Left lung (tissue), 10 donors: ENCODE data around the gene CAMK2G. TPM values are rescaled to one million over a fixed set of nuclear protein-coding genes. Genes with fewer than 3 reads are reported as not detected.

Experiments used
- ATAC-seq: fragments of 200-7000 bp; cut with Tn5 transposase; one replicate; pipeline ENCODE4 v1.9.1; 2020; ENCODE audit warnings: moderate library complexity
- DNase-seq, 4 donors: peaks; one replicate each; pipeline ENCODE4 v3.0.0-alpha.2; 2013 to 2020
- H3K27ac ChIP-seq, 2 donors: fragments of 200-600 bp; sonication (generic) in 1 of 2; one replicate each; pipeline versions ENCODE4 v1.5.0 to v1.8.0; 2020 to 2021
- H3K27me3 ChIP-seq, 2 donors: fragments of 200-600 bp; sonication (generic) in 1 of 2; one replicate each; pipeline versions ENCODE4 v1.5.0 to v1.8.0; 2020 to 2021
- H3K36me3 ChIP-seq, 2 donors: fragments of 200-600 bp; sonication (generic) in 1 of 2; one replicate each; pipeline versions ENCODE4 v1.5.0 to v1.8.0; 2020 to 2021
- H3K4me1 ChIP-seq, 2 donors: fragments of 200-600 bp; one replicate each; pipeline ENCODE4 v1.8.0; 2021
- H3K4me3 ChIP-seq, 2 donors: fragments of 200-600 bp; sonication (generic) in 1 of 2; one replicate each; pipeline versions ENCODE4 v1.5.0 to v1.8.0; 2020 to 2021; ENCODE audit warnings: mild to moderate bottlenecking in 1 of 2
- H3K9me3 ChIP-seq, 2 donors: fragments of 200-600 bp; sonication (generic) in 1 of 2; one replicate each; pipeline versions ENCODE4 v1.5.0 to v1.8.0; 2020 to 2021
- intact Hi-C, 2 donors: fragments of 100-400 bp; cut with DNase I; formaldehyde crosslinking; loops; one replicate each; pipeline versions ENCODE4 v1.11.2 to v1.14.2; 2022
- polyA plus RNA-seq, 6 donors: library from polyadenylated mRNA; unstranded; fragments of 120-200 nt; gene quantifications; one replicate each; pipeline ENCODE4 v1.2.1, GENCODE V29; 2013; ENCODE audit not compliant: insufficient read length in 6 of 6
- total RNA-seq, 2 donors: library from RNA; stranded (reverse); fragmentation: NEBNext Ultra II Directional; extraction: Animal tissue kit (Norgen Biotek cat#: 25700); gene quantifications; one replicate each; pipeline ENCODE4 v1.2.1, GENCODE V29; 2021
- TF ChIP-seq, protein P1 (sequence below), 2 donors: fragments of 200-600 bp; sonication (generic) in 1 of 2; IDR thresholded peaks; one replicate each; pipeline versions ENCODE4 v1.5.0 to v1.8.0; 2021; ENCODE audit warnings: antibody characterized with exemption in 2 of 2
- donor health status: DM: no; HTN: yes; CAD: no.
- donor health status: DM: no; HTN: no; CAD: no.

CAMK2G gene
- total and polyA plus RNA-seq, 8 donors: 28.9 to 44.5 (median 35.4) TPM

DNA sequence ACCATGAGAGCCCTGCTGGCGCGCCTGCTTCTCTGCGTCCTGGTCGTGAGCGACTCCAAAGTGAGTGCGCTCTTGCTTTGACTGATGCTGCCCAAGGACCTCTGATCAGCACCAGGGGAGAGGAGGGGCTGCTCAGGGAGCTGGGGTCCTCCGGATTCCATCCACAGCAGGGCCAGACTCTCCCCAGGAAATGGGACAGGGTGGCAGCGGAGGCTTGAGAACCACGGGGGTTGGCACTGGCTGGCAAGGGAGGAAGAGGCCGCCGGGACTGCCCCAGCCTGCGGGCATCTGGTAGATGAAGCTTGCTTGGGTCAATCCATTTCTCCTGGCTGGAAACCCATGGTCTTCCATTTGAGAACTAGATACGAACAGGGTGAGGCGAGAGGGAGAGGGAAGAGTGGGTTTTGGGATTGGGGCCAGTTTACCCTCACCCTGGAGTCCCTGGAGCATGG lies 37.2 kb upstream of the CAMK2G start:
- H3K9me3 ChIP-seq: no peaks in the 10 kb centered on the region
- intact Hi-C loops: no loop called here
- ATAC-seq: no peak
- TF ChIP-seq, protein P1, sequence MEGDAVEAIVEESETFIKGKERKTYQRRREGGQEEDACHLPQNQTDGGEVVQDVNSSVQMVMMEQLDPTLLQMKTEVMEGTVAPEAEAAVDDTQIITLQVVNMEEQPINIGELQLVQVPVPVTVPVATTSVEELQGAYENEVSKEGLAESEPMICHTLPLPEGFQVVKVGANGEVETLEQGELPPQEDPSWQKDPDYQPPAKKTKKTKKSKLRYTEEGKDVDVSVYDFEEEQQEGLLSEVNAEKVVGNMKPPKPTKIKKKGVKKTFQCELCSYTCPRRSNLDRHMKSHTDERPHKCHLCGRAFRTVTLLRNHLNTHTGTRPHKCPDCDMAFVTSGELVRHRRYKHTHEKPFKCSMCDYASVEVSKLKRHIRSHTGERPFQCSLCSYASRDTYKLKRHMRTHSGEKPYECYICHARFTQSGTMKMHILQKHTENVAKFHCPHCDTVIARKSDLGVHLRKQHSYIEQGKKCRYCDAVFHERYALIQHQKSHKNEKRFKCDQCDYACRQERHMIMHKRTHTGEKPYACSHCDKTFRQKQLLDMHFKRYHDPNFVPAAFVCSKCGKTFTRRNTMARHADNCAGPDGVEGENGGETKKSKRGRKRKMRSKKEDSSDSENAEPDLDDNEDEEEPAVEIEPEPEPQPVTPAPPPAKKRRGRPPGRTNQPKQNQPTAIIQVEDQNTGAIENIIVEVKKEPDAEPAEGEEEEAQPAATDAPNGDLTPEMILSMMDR (IDR thresholded peaks at IDR 0.05): no peak
- H3K36me3 ChIP-seq: peaks cover 0 to 24% of the 10 kb centered on the region in 2 donors
- peak overlapping the region; percentile 65 to 77 for H3K27ac ChIP-seq
- peak overlapping the region; percentile 59 to 62 for H3K4me3 ChIP-seq
- H3K4me1 ChIP-seq: peaks cover 30 to 80% of the 10 kb centered on the region in 2 donors
- DNase-seq: no peak
- H3K27me3 ChIP-seq: peaks cover 0 to 26% of the 10 kb centered on the region in 2 donors

DNA sequence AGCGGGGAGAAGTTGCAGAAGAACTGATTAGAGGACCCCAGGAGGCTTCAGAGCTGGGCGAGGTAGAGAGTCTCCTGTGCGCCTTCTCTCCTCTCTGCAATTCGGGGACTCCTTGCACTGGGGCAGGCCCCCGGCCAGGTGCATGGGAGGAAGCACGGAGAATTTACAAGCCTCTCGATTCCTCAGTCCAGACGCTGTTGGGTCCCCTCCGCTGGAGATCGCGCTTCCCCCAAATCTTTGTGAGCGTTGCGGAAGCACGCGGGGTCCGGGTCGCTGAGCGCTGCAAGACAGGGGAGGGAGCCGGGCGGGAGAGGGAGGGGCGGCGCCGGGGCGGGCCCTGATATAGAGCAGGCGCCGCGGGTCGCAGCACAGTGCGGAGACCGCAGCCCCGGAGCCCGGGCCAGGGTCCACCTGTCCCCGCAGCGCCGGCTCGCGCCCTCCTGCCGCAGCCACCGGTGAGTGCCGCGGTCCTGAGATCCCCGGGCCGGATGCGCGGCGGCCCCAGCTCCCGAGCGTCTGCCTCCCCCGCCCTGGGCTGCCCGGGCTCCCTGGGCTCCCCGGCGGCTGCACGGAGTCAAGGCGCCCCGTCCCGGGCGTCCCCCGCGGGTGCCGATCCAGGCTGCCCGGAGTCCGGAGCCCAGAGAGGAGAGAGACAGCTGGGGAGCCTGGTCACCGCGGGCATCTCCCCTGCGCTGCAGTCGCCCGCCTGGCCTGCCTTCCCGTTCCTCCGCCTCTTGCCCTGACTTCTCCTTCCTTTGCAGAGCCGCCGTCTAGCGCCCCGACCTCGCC lies 36.6 kb upstream of the CAMK2G start, which contains the start of gene PLAU:
PLAU (plus strand) TSS at position 369 of the 789 bp plus-strand sequence. CDS start 424 bp downstream, outside the sequence.
- Histone ChIP-seq H3K4me1 (peaks cover 34 to 80% of the 10 kb centered on the region in 2 donors), H3K4me3 (peak within 1 kb of the TSS; percentile 59 to 62), H3K36me3 (peaks cover 0 to 20% of the 10 kb centered on the region in 2 donors), H3K27ac (peak within 1 kb of the TSS; percentile 65 to 77), H3K27me3 (peaks cover 0 to 26% of the 10 kb centered on the region in 2 donors), H3K9me3 (no peaks in the 10 kb centered on the region)
- TF ChIP-seq, protein P1 (IDR thresholded peaks at IDR 0.05): no peak
- ATAC-seq: peak; percentile 34
- peak in 2 of 4 donors; percentile 72 to 95 for DNase-seq
- intact Hi-C loops: no loop called here

DNA sequence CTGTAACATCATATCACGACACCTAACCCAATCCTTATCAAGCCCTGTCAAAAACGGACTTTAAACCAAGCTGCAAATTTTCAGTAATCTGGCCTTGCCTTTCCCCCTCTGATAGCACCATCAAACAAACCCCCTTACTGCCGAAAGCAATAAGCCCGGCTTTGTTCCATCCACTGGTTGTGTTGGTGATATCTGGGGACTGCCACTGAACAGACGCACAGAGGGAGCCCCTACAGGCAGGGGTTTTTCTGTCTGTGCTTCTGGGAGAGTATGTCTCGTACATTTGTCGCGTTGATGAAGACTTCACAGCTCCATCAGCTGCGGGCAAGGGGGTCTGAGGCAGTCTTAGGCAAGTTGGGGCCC lies 36.0 kb upstream of the CAMK2G start:
- no peaks in the 10 kb centered on the region for H3K9me3 ChIP-seq
- peak overlapping the region; percentile 59 to 62 for H3K4me3 ChIP-seq
- intact Hi-C loops: no loop called here
- H3K4me1 ChIP-seq: peaks cover 34 to 80% of the 10 kb centered on the region in 2 donors
- peak overlapping the region; percentile 65 to 77 for H3K27ac ChIP-seq
- DNase-seq: no peak
- TF ChIP-seq, protein P1 (IDR thresholded peaks at IDR 0.05): no peak
- ATAC-seq: no peak
- peaks cover 0 to 26% of the 10 kb centered on the region in 2 donors for H3K27me3 ChIP-seq
- H3K36me3 ChIP-seq: peaks cover 0 to 16% of the 10 kb centered on the region in 2 donors

DNA sequence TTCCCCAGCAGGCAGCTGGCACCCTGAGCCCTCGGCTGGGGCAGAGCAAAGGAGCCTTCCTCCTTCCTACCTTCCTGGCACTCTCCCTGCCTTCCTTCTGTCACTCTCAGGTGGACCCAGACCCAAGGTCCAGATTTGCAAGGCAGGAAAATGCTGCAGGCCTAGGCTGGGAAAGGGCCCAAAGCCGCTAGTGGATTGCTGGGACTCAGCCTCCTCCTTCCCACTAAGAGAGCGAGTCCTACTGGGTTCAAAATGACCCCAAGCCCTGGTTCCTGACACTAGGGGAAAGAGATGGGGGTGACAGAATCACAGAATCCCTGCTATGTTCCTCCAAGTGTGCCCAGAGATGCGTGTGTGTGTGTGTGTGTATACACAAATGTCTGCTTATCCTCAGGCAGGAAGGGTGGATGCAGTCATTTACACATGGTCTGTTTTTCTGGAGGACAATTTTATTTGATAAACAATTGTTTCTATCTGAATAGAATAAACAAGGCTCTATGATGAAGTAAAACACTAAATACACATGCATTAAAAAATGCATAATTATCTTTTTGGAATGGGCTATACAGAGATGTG lies 35.3 kb upstream of the CAMK2G start:
- Histone ChIP-seq H3K27me3 (peaks cover 0 to 26% of the 10 kb centered on the region in 2 donors), H3K36me3 (peaks cover 0 to 8% of the 10 kb centered on the region in 2 donors), H3K4me3 (no peak overlapping the region), H3K4me1 (peaks cover 34 to 79% of the 10 kb centered on the region in 2 donors), H3K27ac (peak overlapping the region; percentile 85 to 86), H3K9me3 (no peaks in the 10 kb centered on the region)
- intact Hi-C loops: no loop called here
- ATAC-seq: no peak
- no peak for DNase-seq
- TF ChIP-seq, protein P1 (IDR thresholded peaks at IDR 0.05): no peak
